ENCODE data around the gene ADAM12.

ADAM12 gene

GRCh38 chr10:126191192-126191591, 197.1 kb downstream of the ADAM12 start (continued):
- TF ChIP-seq IKZF3 (tag by site-specific recombination; IDR thresholded peaks at IDR 0.05) (no peak), ZNF670 (tag by site-specific recombination; IDR thresholded peaks at IDR 0.05; ENCODE audit: low read depth) (no peak), ZNF426 (tag by site-specific recombination; IDR thresholded peaks at IDR 0.05) (no peak), ZNF677 (tag by site-specific recombination; IDR thresholded peaks at IDR 0.05) (no peak), SCRT1 (tag by site-specific recombination; IDR thresholded peaks at IDR 0.05; ENCODE audit: borderline replicate concordance) (no peak; the same call in 1 of the 2 replicates), TCF7L2 (IDR thresholded peaks at IDR 0.05; ENCODE audit: borderline replicate concordance, low read depth, low read length) (no peak; the same call in 1 of the 2 replicates), ZNF768 (tag by site-specific recombination; IDR thresholded peaks at IDR 0.05) (no peak), ZNF211 (tag by site-specific recombination; IDR thresholded peaks at IDR 0.05; ENCODE audit: low read depth) (no peak), OVOL3 (tag by site-specific recombination; IDR thresholded peaks at IDR 0.05) (no peak), ZNF747 (tag by site-specific recombination; IDR thresholded peaks at IDR 0.05) (no peak), ZNF350 (tag by site-specific recombination; IDR thresholded peaks at IDR 0.05) (no peak), ZNF558 (tag by site-specific recombination; IDR thresholded peaks at IDR 0.05) (no peak), ZNF621 (tag by site-specific recombination; IDR thresholded peaks at IDR 0.05) (no peak), ZNF660 (tag by site-specific recombination; IDR thresholded peaks at IDR 0.05) (no peak), ZNF138 (tag by site-specific recombination; IDR thresholded peaks at IDR 0.05; ENCODE audit: borderline replicate concordance) (no peak), ZNF600 (tag by site-specific recombination; IDR thresholded peaks at IDR 0.05) (peak; percentile 86), PRDM6 (tag by site-specific recombination; IDR thresholded peaks at IDR 0.05) (peak; percentile 22; the same call in 1 of the 2 replicates), ZNF707 (tag by site-specific recombination; IDR thresholded peaks at IDR 0.05) (no peak), ZBTB1 (tag by site-specific recombination; IDR thresholded peaks at IDR 0.05) (peak; percentile 65; the same call in 1 of the 2 replicates), ZNF335 (tag by site-specific recombination; conservative IDR thresholded peaks at IDR 0.05) (no peak), MZF1 (tag by site-specific recombination; IDR thresholded peaks at IDR 0.05; ENCODE audit: borderline replicate concordance) (peak; percentile 92; the same call in 1 of the 2 replicates), ZNF626 (tag by site-specific recombination; IDR thresholded peaks at IDR 0.05) (no peak), ZNF19 (tag by site-specific recombination; IDR thresholded peaks at IDR 0.05; ENCODE audit: low read depth) (no peak), ZNF223 (tag by site-specific recombination; IDR thresholded peaks at IDR 0.05) (no peak), SP7 (tag by site-specific recombination; IDR thresholded peaks at IDR 0.05) (0 out of 2 replicates have a peak, but pooled peaks have one; percentile 21), MEIS1 (CRISPR knock-in tag; IDR thresholded peaks at IDR 0.05; ENCODE audit: borderline replicate concordance) (no peak), ZNF529 (tag by site-specific recombination; IDR thresholded peaks at IDR 0.05; ENCODE audit: insufficient replicate concordance) (no peak), ZSCAN4 (tag by site-specific recombination; IDR thresholded peaks at IDR 0.05) (no peak)
- TF ChIP-seq, protein P1, sequence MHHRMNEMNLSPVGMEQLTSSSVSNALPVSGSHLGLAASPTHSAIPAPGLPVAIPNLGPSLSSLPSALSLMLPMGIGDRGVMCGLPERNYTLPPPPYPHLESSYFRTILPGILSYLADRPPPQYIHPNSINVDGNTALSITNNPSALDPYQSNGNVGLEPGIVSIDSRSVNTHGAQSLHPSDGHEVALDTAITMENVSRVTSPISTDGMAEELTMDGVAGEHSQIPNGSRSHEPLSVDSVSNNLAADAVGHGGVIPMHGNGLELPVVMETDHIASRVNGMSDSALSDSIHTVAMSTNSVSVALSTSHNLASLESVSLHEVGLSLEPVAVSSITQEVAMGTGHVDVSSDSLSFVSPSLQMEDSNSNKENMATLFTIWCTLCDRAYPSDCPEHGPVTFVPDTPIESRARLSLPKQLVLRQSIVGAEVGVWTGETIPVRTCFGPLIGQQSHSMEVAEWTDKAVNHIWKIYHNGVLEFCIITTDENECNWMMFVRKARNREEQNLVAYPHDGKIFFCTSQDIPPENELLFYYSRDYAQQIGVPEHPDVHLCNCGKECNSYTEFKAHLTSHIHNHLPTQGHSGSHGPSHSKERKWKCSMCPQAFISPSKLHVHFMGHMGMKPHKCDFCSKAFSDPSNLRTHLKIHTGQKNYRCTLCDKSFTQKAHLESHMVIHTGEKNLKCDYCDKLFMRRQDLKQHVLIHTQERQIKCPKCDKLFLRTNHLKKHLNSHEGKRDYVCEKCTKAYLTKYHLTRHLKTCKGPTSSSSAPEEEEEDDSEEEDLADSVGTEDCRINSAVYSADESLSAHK (tag by site-specific recombination; IDR thresholded peaks at IDR 0.05), result peak; percentile 63
- TF ChIP-seq, protein P2, sequence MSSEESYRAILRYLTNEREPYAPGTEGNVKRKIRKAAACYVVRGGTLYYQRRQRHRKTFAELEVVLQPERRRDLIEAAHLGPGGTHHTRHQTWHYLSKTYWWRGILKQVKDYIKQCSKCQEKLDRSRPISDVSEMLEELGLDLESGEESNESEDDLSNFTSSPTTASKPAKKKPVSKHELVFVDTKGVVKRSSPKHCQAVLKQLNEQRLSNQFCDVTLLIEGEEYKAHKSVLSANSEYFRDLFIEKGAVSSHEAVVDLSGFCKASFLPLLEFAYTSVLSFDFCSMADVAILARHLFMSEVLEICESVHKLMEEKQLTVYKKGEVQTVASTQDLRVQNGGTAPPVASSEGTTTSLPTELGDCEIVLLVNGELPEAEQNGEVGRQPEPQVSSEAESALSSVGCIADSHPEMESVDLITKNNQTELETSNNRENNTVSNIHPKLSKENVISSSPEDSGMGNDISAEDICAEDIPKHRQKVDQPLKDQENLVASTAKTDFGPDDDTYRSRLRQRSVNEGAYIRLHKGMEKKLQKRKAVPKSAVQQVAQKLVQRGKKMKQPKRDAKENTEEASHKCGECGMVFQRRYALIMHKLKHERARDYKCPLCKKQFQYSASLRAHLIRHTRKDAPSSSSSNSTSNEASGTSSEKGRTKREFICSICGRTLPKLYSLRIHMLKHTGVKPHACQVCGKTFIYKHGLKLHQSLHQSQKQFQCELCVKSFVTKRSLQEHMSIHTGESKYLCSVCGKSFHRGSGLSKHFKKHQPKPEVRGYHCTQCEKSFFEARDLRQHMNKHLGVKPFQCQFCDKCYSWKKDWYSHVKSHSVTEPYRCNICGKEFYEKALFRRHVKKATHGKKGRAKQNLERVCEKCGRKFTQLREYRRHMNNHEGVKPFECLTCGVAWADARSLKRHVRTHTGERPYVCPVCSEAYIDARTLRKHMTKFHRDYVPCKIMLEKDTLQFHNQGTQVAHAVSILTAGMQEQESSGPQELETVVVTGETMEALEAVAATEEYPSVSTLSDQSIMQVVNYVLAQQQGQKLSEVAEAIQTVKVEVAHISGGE (tag by site-specific recombination; conservative IDR thresholded peaks at IDR 0.05; ENCODE audit: low read depth), result no peak
- TF ChIP-seq, protein P3, sequence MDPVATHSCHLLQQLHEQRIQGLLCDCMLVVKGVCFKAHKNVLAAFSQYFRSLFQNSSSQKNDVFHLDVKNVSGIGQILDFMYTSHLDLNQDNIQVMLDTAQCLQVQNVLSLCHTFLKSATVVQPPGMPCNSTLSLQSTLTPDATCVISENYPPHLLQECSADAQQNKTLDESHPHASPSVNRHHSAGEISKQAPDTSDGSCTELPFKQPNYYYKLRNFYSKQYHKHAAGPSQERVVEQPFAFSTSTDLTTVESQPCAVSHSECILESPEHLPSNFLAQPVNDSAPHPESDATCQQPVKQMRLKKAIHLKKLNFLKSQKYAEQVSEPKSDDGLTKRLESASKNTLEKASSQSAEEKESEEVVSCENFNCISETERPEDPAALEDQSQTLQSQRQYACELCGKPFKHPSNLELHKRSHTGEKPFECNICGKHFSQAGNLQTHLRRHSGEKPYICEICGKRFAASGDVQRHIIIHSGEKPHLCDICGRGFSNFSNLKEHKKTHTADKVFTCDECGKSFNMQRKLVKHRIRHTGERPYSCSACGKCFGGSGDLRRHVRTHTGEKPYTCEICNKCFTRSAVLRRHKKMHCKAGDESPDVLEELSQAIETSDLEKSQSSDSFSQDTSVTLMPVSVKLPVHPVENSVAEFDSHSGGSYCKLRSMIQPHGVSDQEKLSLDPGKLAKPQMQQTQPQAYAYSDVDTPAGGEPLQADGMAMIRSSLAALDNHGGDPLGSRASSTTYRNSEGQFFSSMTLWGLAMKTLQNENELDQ (tag by site-specific recombination; IDR thresholded peaks at IDR 0.05; ENCODE audit: low read depth), result no peak
